Endothelial cell of umbilical vein (primary cell): ENCODE measurements around the gene PRDM16. TPM values are rescaled to one million over a fixed set of nuclear protein-coding genes. Genes with fewer than 3 reads are reported as not detected.

Experiments used
- BruUV-seq: library from RNA; stranded (reverse); fragments of 400-500 nt; replicated peaks from 2 replicates; lab custom pipeline; 2021; lab: Mats Ljungman, UMichigan
- CTCF ChIA-PET: fragments of 300-600, 350-600 bp; sonication (Branson Sonifier 250); formaldehyde crosslinking; loops from one replicate; lab custom pipeline; 2021; ENCODE audit warnings: antibody characterized with exemption, inconsistent platforms; lab: Charles Lee
- POLR2A ChIA-PET: fragments of 300-600, 350-600 bp; sonication (Branson Sonifier 250); formaldehyde crosslinking; loops from one replicate; lab custom pipeline; 2021; ENCODE audit warnings: antibody characterized with exemption, inconsistent platforms; lab: Charles Lee
- DNase-seq: peaks from one replicate; pipeline ENCODE4 v3.0.0-alpha.2; 2011; ENCODE audit warnings: low read depth, low spot score
- FAIRE-seq: peaks from 2 replicates; lab custom pipeline; 2011; peaks lifted over from hg19 to GRCh38; lab: Jason Lieb, UNC
- H2AFZ ChIP-seq: 2 replicates; pipeline ENCODE4 v1.6.0; 2012; ENCODE audit warnings: low read depth, low read length, control low read depth, inconsistent platforms
- H3K27ac ChIP-seq: 2 replicates; pipeline ENCODE4 v1.5.1; 2011; ENCODE audit warnings: low read depth, mild to moderate bottlenecking, control low read depth, low read length, moderate library complexity; ENCODE audit not compliant: insufficient read depth
- H3K27me3 ChIP-seq, 2 experiments: 2 replicates each; pipeline versions ENCODE4 v1.6.0 to v1.6.1; 2011; ENCODE audit warnings: low read length in 2 of 2, mixed read lengths in 1 of 2; ENCODE audit not compliant: control insufficient read depth in 2 of 2, insufficient read depth in 2 of 2
- H3K36me3 ChIP-seq, 2 experiments: 2 replicates in 1 of 2; 3 replicates in 1 of 2; pipeline ENCODE4 v1.5.1; 2011; ENCODE audit warnings: low read length in 2 of 2, mild to moderate bottlenecking in 1 of 2, moderate library complexity in 1 of 2; ENCODE audit not compliant: control insufficient read depth in 2 of 2, insufficient read depth in 2 of 2; ENCODE audit errors: extremely low read depth in 1 of 2
- H3K4me1 ChIP-seq: 3 replicates; pipeline ENCODE4 v1.5.1; 2011; ENCODE audit warnings: mild to moderate bottlenecking, low read length; ENCODE audit not compliant: control insufficient read depth, insufficient read depth; ENCODE audit errors: extremely low read depth
- H3K4me2 ChIP-seq: 2 replicates; pipeline ENCODE4 v1.6.1; 2011; ENCODE audit warnings: low read length, control low read depth, mixed read lengths; ENCODE audit not compliant: insufficient read depth
- H3K4me3 ChIP-seq, 3 experiments: fragments of 200-600 bp in 1 of 3; sonication (generic), shearing (Covaris generic) in 1 of 3; replicated peaks in 1 of 3; 2 replicates each; pipeline ENCODE4 v1.5.1; 2011 to 2016; ENCODE audit warnings: control low read depth in 3 of 3, low read length in 3 of 3, mild to moderate bottlenecking in 2 of 3, inconsistent platforms in 1 of 3, low read depth in 1 of 3, moderate library complexity in 1 of 3; ENCODE audit not compliant: insufficient read depth in 1 of 3
- H3K79me2 ChIP-seq: 2 replicates; pipeline ENCODE4 v1.6.0; 2012; ENCODE audit warnings: low read length, inconsistent platforms; ENCODE audit not compliant: control insufficient read depth, insufficient read depth
- H3K9ac ChIP-seq: replicated peaks from 2 replicates; pipeline ENCODE3; 2011; ENCODE audit warnings: low read length, control low read depth; ENCODE audit not compliant: insufficient read depth; ENCODE audit errors: extremely low read depth
- H3K9me1 ChIP-seq: replicated peaks from 3 replicates; pipeline ENCODE4 v1.6.0; 2011; ENCODE audit warnings: mild to moderate bottlenecking, low read length; ENCODE audit not compliant: control insufficient read depth, insufficient read depth; ENCODE audit errors: extremely low read depth
- H3K9me3 ChIP-seq: replicated peaks from 2 replicates; pipeline ENCODE4 v1.5.1; 2012; ENCODE audit warnings: low read length, inconsistent platforms; ENCODE audit not compliant: control insufficient read depth, insufficient read depth
- H4K20me1 ChIP-seq: replicated peaks from 2 replicates; pipeline ENCODE3; 2011; ENCODE audit warnings: mild to moderate bottlenecking, low read length; ENCODE audit not compliant: control insufficient read depth, insufficient read depth; ENCODE audit errors: extremely low read depth
- CTCF ChIP-seq, 2 donors: IDR thresholded peaks; 1 replicate in 1 of 2; 2 replicates in 1 of 2; pipeline ENCODE4 v1.5.1; 2011; ENCODE audit warnings: low read length in 2 of 2, mild to moderate bottlenecking in 2 of 2, moderate library complexity in 2 of 2, control low read depth in 1 of 2, inconsistent platforms in 1 of 2, low read depth in 1 of 2; ENCODE audit not compliant: insufficient read depth in 1 of 2; ENCODE audit errors: extremely low read depth in 1 of 2
- EZH2 ChIP-seq: IDR thresholded peaks from 2 replicates; pipeline ENCODE4 v1.6.1; 2012; ENCODE audit warnings: borderline replicate concordance, low read depth, mild to moderate bottlenecking, moderate library complexity, low read length, inconsistent platforms; ENCODE audit not compliant: severe bottlenecking
- FOS ChIP-seq: IDR thresholded peaks from 2 replicates; pipeline ENCODE4 v1.6.1; 2011; ENCODE audit warnings: mild to moderate bottlenecking, low read length, moderate library complexity, borderline replicate concordance; ENCODE audit not compliant: insufficient read depth
- GATA2 ChIP-seq: IDR thresholded peaks from 2 replicates; pipeline ENCODE4 v1.7.0; 2011; ENCODE audit warnings: low read depth, mild to moderate bottlenecking, moderate library complexity, mixed read lengths, low read length; ENCODE audit not compliant: insufficient read length, insufficient read depth
- MAX ChIP-seq: IDR thresholded peaks from 2 replicates; pipeline ENCODE4 v1.6.1; 2011; ENCODE audit not compliant: insufficient read depth, insufficient read length
- POLR2AphosphoS5 ChIP-seq: IDR thresholded peaks from 2 replicates; pipeline ENCODE4 v1.6.1; 2012; ENCODE audit warnings: low read depth, mild to moderate bottlenecking, control low read depth, low read length, moderate library complexity; ENCODE audit not compliant: insufficient read depth
- dilution Hi-C: fragments of 300-500 bp; cut with MboI; formaldehyde crosslinking; loops from one replicate; pipeline ENCODE4 v1.15.0; 2019; ENCODE audit warnings: low sequenced_read_pairs; ENCODE audit not compliant: extremely low pct_ligation_motif_present
- intact Hi-C: fragments of 100-400 bp; cut with micrococcal nuclease; formaldehyde crosslinking; loops from one replicate; pipeline ENCODE4 v1.10.0; 2022
- polyA plus RNA-seq, 4 experiments: library from polyadenylated mRNA; depleted of rRNA in 3 of 4; stranded (reverse) in 3 of 4; unstranded in 1 of 4; fragments of >200 nt; gene quantifications; 2 replicates each; pipeline versions ENCODE4 v1.2.1 to v1.2.3, GENCODE V29; 2011 to 2012; ENCODE audit warnings: missing spikeins in 1 of 4
- total RNA-seq: library from RNA; stranded (reverse); gene quantifications from 2 replicates; pipeline ENCODE4 v1.2.3, GENCODE V29; 2021

PRDM16 gene
- total and polyA plus RNA-seq, 2 donors (not counting 3 experiments of a cell fraction or from before 2014, with no cell fraction given), result not detected

- no peak for TF ChIP-seq POLR2AphosphoS5
- POLR2A ChIA-PET, result no interaction called here
- H3K9ac ChIP-seq, result no peak overlapping the region
- no peak overlapping the region for H3K4me3 ChIP-seq
- dilution Hi-C loops, result no loop called here
- no peak overlapping the region for H3K27ac ChIP-seq
- no peaks in the 10 kb centered on the region for H3K4me1 ChIP-seq
- H2AFZ ChIP-seq, result no peak overlapping the region
- H4K20me1 ChIP-seq, result no peaks in the 10 kb centered on the region
- intact Hi-C loops, result no loop called here
- FAIRE-seq, result no peak
- no TSS peak for BruUV-seq
- no peak overlapping the region for H3K4me2 ChIP-seq
- H3K79me2 ChIP-seq, result no peaks in the 10 kb centered on the region
- DNase-seq, result no peak
- no peaks in the 10 kb centered on the region for H3K9me1 ChIP-seq
- CTCF ChIA-PET, result no interaction called here
- H3K27me3 ChIP-seq, result no peaks in the 10 kb centered on the region
- no peaks in the 10 kb centered on the region for H3K9me3 ChIP-seq
- H3K36me3 ChIP-seq, result no peaks in the 10 kb centered on the region
Measured at GRCh38 chr1:3179471-3179870, 110.5 kb downstream of the PRDM16 start.

GRCh38 chr1:3180915-3181314 lies 111.9 kb downstream of the PRDM16 start:
- no peak for DNase-seq
- FAIRE-seq, result no peak
- Histone ChIP-seq H3K9me3 (no peaks in the 10 kb centered on the region), H4K20me1 (no peaks in the 10 kb centered on the region), H3K79me2 (no peaks in the 10 kb centered on the region), H3K27ac (no peak overlapping the region), H2AFZ (no peak overlapping the region), H3K4me3 (no peak overlapping the region), H3K27me3 (no peaks in the 10 kb centered on the region), H3K9me1 (no peaks in the 10 kb centered on the region), H3K4me1 (no peaks in the 10 kb centered on the region), H3K36me3 (no peaks in the 10 kb centered on the region), H3K4me2 (no peak overlapping the region), H3K9ac (no peak overlapping the region)
- no TSS peak for BruUV-seq
- TF ChIP-seq GATA2 (no peak), MAX (no peak), POLR2AphosphoS5 (no peak), EZH2 (no peak), CTCF (IDR thresholded peaks at IDR 0.05; ENCODE audit: extremely low read depth in 1 of 2, insufficient read depth in 1 of 2, low read depth in 1 of 2, low read length in 2 of 2) (no peak), FOS (no peak)
- CTCF ChIA-PET, result no interaction called here
- POLR2A ChIA-PET, result no interaction called here
- dilution Hi-C loops, result no loop called here
- intact Hi-C loops, result no loop called here
